Kidney tubule cell (primary cell): ENCODE measurements around the gene FAM170B.

Source experiments
- DNase-seq: peaks from one replicate; pipeline ENCODE4 v3.0.0-alpha.2; 2018; ENCODE audit warnings: low spot score

FAM170B gene

GRCh38 chr10:49152037-49152436, 18.2 kb upstream of the FAM170B start:
- DNase-seq: no peak

GRCh38 chr10:49151481-49151880, 17.7 kb upstream of the FAM170B start:
- DNase-seq: no peak

- no peak for DNase-seq
Observed at GRCh38 chr10:49151025-49151445, 17.2 kb upstream of the FAM170B start.

GRCh38 chr10:49150426-49150825, 16.6 kb upstream of the FAM170B start:
- DNase-seq: no peak

GRCh38 chr10:49149881-49150280, 16.1 kb upstream of the FAM170B start:
- no peak for DNase-seq

- no peak for DNase-seq
Observed at GRCh38 chr10:49144058-49144720, 10.4 kb upstream of the FAM170B start.

GRCh38 chr10:49143249-49143648, 9.4 kb upstream of the FAM170B start:
- DNase-seq: no peak

GRCh38 chr10:49141541-49142332, 7.9 kb upstream of the FAM170B start:
- DNase-seq: no peak

GRCh38 chr10:49140304-49141177, 6.7 kb upstream of the FAM170B start:
- no peak for DNase-seq

GRCh38 chr10:49139846-49140195, 6.0 kb upstream of the FAM170B start:
- peak; percentile 87 for DNase-seq

GRCh38 chr10:49139028-49139845, 5.4 kb upstream of the FAM170B start:
- DNase-seq: peak; percentile 52

GRCh38 chr10:49138361-49138891, 4.6 kb upstream of the FAM170B start:
- DNase-seq: no peak

- DNase-seq: no peak
Observed at GRCh38 chr10:49136525-49136924, 2.7 kb upstream of the FAM170B start.

GRCh38 chr10:49135575-49136313, 1.9 kb upstream of the FAM170B start:
- DNase-seq: no peak

GRCh38 chr10:49134327-49134726, 506 bp upstream of the FAM170B start:
- no peak for DNase-seq

GRCh38 chr10:49132362-49132737, 1.5 kb downstream of the FAM170B start:
- no peak for DNase-seq

- DNase-seq: no peak
Observed at GRCh38 chr10:49131507-49132361, 2.1 kb downstream of the FAM170B start.

GRCh38 chr10:49129376-49129775, 4.4 kb downstream of the FAM170B start:
- no peak for DNase-seq

- DNase-seq: no peak
Observed at GRCh38 chr10:49128854-49129253, 5.0 kb downstream of the FAM170B start.
